ENCODE data around the gene MPL. TPM values are rescaled to one million over a fixed set of nuclear protein-coding genes. Genes with fewer than 3 reads are reported as not detected.
A peak's percentile ranks its signal among the peaks of the same experiment; 100 is the strongest.

Gene MPL
- total RNA-seq, 1 experiment from 2014 or later, result not detected

DNA sequence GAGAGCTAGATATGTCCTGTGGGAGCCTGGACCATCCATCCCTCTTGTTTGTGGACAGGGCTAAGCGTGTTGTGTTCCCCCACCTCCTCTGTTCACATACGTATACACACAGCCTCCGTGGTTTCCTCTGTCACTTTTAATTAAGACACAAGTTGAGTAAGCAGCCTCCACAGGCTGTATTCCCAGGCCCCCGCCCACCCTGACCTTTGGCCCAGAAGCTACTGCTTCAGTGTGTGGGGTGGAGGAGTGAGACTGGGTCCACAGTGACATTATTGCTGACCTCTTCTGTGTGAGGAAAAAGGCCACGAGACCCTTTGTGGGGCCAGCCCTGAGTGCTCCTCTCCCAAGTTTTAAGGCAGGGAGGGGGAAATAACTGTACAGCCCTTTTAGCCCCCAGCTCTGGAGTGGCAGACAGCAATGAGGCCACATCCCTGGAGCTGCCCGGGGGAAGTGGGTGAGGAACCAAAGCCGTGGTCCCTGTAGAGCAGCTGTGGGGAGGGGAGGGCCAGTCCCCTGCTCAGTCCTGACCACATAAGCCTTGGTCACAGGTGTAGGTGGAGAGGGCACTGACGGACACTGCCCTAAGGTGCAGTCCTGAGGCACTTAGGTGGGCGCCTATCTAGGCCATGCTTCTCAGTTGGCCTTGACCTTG lies 25.8 kb downstream of the MPL start:
- POLR2A ChIA-PET (ENCODE audit: low non-redundant PET), result no interaction called here
- CTCF ChIA-PET, result no interaction called here
- peaks cover 20% of the 10 kb centered on the region for H3K4me1 ChIP-seq (ENCODE audit: insufficient read depth, low read length, poor library complexity, severe bottlenecking)
- TF ChIP-seq, protein P1, sequence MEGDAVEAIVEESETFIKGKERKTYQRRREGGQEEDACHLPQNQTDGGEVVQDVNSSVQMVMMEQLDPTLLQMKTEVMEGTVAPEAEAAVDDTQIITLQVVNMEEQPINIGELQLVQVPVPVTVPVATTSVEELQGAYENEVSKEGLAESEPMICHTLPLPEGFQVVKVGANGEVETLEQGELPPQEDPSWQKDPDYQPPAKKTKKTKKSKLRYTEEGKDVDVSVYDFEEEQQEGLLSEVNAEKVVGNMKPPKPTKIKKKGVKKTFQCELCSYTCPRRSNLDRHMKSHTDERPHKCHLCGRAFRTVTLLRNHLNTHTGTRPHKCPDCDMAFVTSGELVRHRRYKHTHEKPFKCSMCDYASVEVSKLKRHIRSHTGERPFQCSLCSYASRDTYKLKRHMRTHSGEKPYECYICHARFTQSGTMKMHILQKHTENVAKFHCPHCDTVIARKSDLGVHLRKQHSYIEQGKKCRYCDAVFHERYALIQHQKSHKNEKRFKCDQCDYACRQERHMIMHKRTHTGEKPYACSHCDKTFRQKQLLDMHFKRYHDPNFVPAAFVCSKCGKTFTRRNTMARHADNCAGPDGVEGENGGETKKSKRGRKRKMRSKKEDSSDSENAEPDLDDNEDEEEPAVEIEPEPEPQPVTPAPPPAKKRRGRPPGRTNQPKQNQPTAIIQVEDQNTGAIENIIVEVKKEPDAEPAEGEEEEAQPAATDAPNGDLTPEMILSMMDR (conservative IDR thresholded peaks at IDR 0.05; ENCODE audit: low read depth, low read length), result no peak
- no peak for TF ChIP-seq EZH2 (IDR thresholded peaks at IDR 0.05; ENCODE audit: borderline replicate concordance, low read depth, low read length, poor library complexity, severe bottlenecking)
- H3K36me3 ChIP-seq (ENCODE audit: insufficient read depth, low read length, poor library complexity, severe bottlenecking), result peaks cover 56% of the 10 kb centered on the region
- no peaks in the 10 kb centered on the region for H3K27me3 ChIP-seq (replicated peaks; ENCODE audit: insufficient read depth, low read depth, low read length, poor library complexity)
- no peaks in the 10 kb centered on the region for H3K9me3 ChIP-seq (ENCODE audit: low read depth, low read length, poor library complexity, severe bottlenecking)
- intact Hi-C loops (cut with micrococcal nuclease; ENCODE audit: unreplicated experiment), result no loop called here
- no peak overlapping the region for H3K27ac ChIP-seq (ENCODE audit: low read depth, low read length, poor library complexity, severe bottlenecking)
- BruUV-seq (replicated peaks), result TSS peak; percentile 34
- DNase-seq (ENCODE audit: low spot score), result no peak
- H3K4me3 ChIP-seq (ENCODE audit: low read depth, low read length, poor library complexity, severe bottlenecking), result no peak overlapping the region

DNA sequence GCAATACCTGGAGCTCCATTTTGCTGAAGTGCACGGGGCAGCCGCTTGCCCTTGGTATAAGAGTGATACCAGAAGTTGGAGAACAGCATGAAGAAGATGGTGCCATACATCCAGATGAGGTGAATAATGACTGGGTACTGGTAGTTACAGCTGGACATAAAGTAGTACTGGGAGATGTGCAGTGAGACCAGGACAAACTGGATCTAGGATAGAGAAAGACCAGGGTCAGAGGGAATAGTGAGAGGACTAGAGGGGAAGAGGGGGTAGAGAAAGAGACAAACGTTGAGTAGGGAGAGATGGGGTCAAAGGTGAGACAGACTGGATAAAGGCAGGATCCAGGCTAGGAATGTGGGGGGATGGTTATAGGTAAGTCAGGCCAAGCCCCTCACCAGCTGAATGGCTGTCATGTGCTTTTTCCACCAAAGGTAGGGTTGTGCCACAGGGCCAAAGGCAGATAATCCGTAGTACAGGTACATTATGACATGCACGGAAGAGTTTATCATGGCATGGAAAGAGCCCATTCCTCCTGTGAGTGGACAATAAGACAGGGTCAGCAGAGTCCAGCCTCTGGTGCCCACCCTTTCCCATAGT lies 26.4 kb downstream of the MPL start:
- H3K4me3 ChIP-seq (ENCODE audit: low read depth, low read length, poor library complexity, severe bottlenecking), result no peak overlapping the region
- no TSS peak for BruUV-seq (replicated peaks)

DNA sequence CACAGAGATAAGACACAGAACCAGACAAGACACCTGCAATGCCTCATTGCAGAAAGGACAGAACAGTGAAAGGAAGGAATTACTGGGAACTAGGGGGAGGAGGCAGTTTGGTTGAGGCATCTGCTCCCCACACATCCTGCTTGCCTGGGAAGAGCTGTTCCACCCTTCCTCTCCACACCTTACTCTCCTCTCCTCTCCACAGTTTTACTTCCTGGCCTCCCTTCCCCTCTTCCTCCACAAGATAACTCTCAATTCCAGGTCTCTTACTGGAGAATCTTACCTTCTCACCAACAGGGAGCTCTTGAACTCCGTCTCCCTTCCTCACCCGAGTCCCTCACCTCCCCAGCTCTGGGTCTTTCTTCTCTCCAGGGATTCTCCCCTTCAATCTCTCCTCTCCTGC lies 28.1 kb downstream of the MPL start:
- intact Hi-C loops (cut with micrococcal nuclease; ENCODE audit: unreplicated experiment), result no loop called here
- TF ChIP-seq, protein P1 (conservative IDR thresholded peaks at IDR 0.05; ENCODE audit: low read depth, low read length), result no peak
- TF ChIP-seq EZH2 (IDR thresholded peaks at IDR 0.05; ENCODE audit: borderline replicate concordance, low read depth, low read length, poor library complexity, severe bottlenecking), result no peak
- BruUV-seq (replicated peaks), result no TSS peak
- peaks cover 16% of the 10 kb centered on the region for H3K4me1 ChIP-seq (ENCODE audit: insufficient read depth, low read length, poor library complexity, severe bottlenecking)
- H3K36me3 ChIP-seq (ENCODE audit: insufficient read depth, low read length, poor library complexity, severe bottlenecking), result peaks cover 43% of the 10 kb centered on the region
- H3K27ac ChIP-seq (ENCODE audit: low read depth, low read length, poor library complexity, severe bottlenecking), result no peak overlapping the region
- no peaks in the 10 kb centered on the region for H3K9me3 ChIP-seq (ENCODE audit: low read depth, low read length, poor library complexity, severe bottlenecking)
- no peaks in the 10 kb centered on the region for H3K27me3 ChIP-seq (replicated peaks; ENCODE audit: insufficient read depth, low read depth, low read length, poor library complexity)
- ChIA-PET CTCF (no interaction called here), POLR2A (ENCODE audit: low non-redundant PET) (no interaction called here)
- H3K4me3 ChIP-seq (ENCODE audit: low read depth, low read length, poor library complexity, severe bottlenecking), result no peak overlapping the region
- DNase-seq (ENCODE audit: low spot score), result no peak

More for the DNA sequence above, 26.4 kb downstream of the MPL start:
- Histone ChIP-seq H3K27me3 (replicated peaks; ENCODE audit: insufficient read depth, low read depth, low read length, poor library complexity) (no peaks in the 10 kb centered on the region), H3K36me3 (ENCODE audit: insufficient read depth, low read length, poor library complexity, severe bottlenecking) (peaks cover 56% of the 10 kb centered on the region), H3K27ac (ENCODE audit: low read depth, low read length, poor library complexity, severe bottlenecking) (no peak overlapping the region), H3K9me3 (ENCODE audit: low read depth, low read length, poor library complexity, severe bottlenecking) (no peaks in the 10 kb centered on the region), H3K4me1 (ENCODE audit: insufficient read depth, low read length, poor library complexity, severe bottlenecking) (peaks cover 25% of the 10 kb centered on the region)
- CTCF ChIA-PET, result interaction anchor here (0.6 kb wide), 1 partner anchor 684 kb away, joined by 4 read pairs; no protein-coding TSS in a partner anchor
- TF ChIP-seq, protein P1 (conservative IDR thresholded peaks at IDR 0.05; ENCODE audit: low read depth, low read length), result no peak
- no peak for TF ChIP-seq EZH2 (IDR thresholded peaks at IDR 0.05; ENCODE audit: borderline replicate concordance, low read depth, low read length, poor library complexity, severe bottlenecking)
- DNase-seq (ENCODE audit: low spot score), result no peak
- intact Hi-C loops (cut with micrococcal nuclease; ENCODE audit: unreplicated experiment), result no loop called here
- POLR2A ChIA-PET (ENCODE audit: low non-redundant PET), result no interaction called here

Data from A673 (cell line).